ENCODE results near the gene GRK3. TPM values are rescaled to one million over a fixed set of nuclear protein-coding genes. Genes with fewer than 3 reads are reported as not detected.

GRK3 gene
- total and polyA plus RNA-seq, 2 of the 4 experiments (the other 2 are of a cell fraction), result 0.58 to 1.6 TPM

- H3K4me1 ChIP-seq (ENCODE audit: control insufficient read depth, insufficient read depth, low read length), result no peaks in the 10 kb centered on the region
- H3K18ac ChIP-seq (ENCODE audit: low read depth, low read length), result no peak overlapping the region
- H2AK5ac ChIP-seq (ENCODE audit: low read depth, low read length), result no peak overlapping the region
- H3K9ac ChIP-seq (ENCODE audit: low read depth, low read length), result no peak overlapping the region
- H4K91ac ChIP-seq (ENCODE audit: insufficient read depth, low read depth, low read length), result no peak overlapping the region
- ChIA-PET CTCF (no interaction called here), POLR2A (ENCODE audit: unreplicated experiment) (no interaction called here)
- ATAC-seq (ENCODE audit: low read depth) (no peak), DNase-seq (no peak)
- in situ Hi-C loops (cut with MboI; ENCODE audit: low sequenced_read_pairs) (no loop called here), dilution Hi-C loops (cut with HindIII; ENCODE audit: low sequenced_read_pairs, unreplicated experiment) (no loop called here), intact Hi-C loops (cut with micrococcal nuclease) (no loop called here)
- H2BK5ac ChIP-seq (ENCODE audit: low read depth, low read length, poor library complexity, severe bottlenecking), result no peak overlapping the region
- no peak overlapping the region for H3K56ac ChIP-seq (ENCODE audit: extremely low read depth, insufficient read depth, low read length)
- no peaks in the 10 kb centered on the region for H3K9me3 ChIP-seq (ENCODE audit: control insufficient read depth, insufficient read depth, low read length)
- no peaks in the 10 kb centered on the region for H3K36me3 ChIP-seq (ENCODE audit: control insufficient read depth, insufficient read depth, low read length)
- no CpG with 5 or more reads among the region's 1 CpG for WGBS, 2 experiments (ENCODE audit: extremely low coverage in 2 of 2, insufficient read length in 1 of 2)
- H3K4ac ChIP-seq (ENCODE audit: low read depth, low read length), result no peak overlapping the region
- H4K20me1 ChIP-seq (ENCODE audit: insufficient read depth, low read length), result no peaks in the 10 kb centered on the region
- no peak overlapping the region for H3K4me3 ChIP-seq (ENCODE audit: insufficient read depth, low read depth, low read length)
- H3K79me1 ChIP-seq (ENCODE audit: low read depth in 1 of 2, low read length in 2 of 2), result no peaks in the 10 kb centered on the region
- H4K8ac ChIP-seq (ENCODE audit: low read depth in 2 of 2, low read length in 2 of 2), result no peak overlapping the region
- H2AK9ac ChIP-seq (replicated peaks; ENCODE audit: low read depth, low read length, poor library complexity), result no peak overlapping the region
- H3K27ac ChIP-seq (ENCODE audit: insufficient read depth, low read length), result no peak overlapping the region
- H3K4me2 ChIP-seq (ENCODE audit: low read depth, low read length), result no peak overlapping the region
- no peak overlapping the region for H2BK20ac ChIP-seq (ENCODE audit: low read depth, low read length)
- H2AFZ ChIP-seq (replicated peaks; ENCODE audit: low read length, poor library complexity), result no peak overlapping the region
- no peak overlapping the region for H3K23ac ChIP-seq (ENCODE audit: low read depth, low read length)
- peaks cover 7% of the 10 kb centered on the region; the same call in 1 of the 2 replicates for H3K27me3 ChIP-seq (ENCODE audit: control insufficient read depth, insufficient read depth, low read length)
- H2BK15ac ChIP-seq (ENCODE audit: low read depth, low read length), result no peak overlapping the region
- BruUV-seq (replicated peaks), result no TSS peak
- H3K14ac ChIP-seq (replicated peaks; ENCODE audit: low read depth, low read length), result no peak overlapping the region
- H4K5ac ChIP-seq (ENCODE audit: low read depth, low read length), result no peak overlapping the region
- no peak overlapping the region for H2BK120ac ChIP-seq (ENCODE audit: low read depth, low read length)
- TF ChIP-seq RCOR1 (IDR thresholded peaks at IDR 0.05; ENCODE audit: insufficient replicate concordance, low read length) (no peak), CEBPB (IDR thresholded peaks at IDR 0.05; ENCODE audit: low read depth, low read length) (no peak), MAZ (IDR thresholded peaks at IDR 0.05; ENCODE audit: borderline replicate concordance, low read depth, low read length) (no peak), POLR2A (IDR thresholded peaks at IDR 0.05; ENCODE audit: low read depth, low read length) (no peak), RAD21 (IDR thresholded peaks at IDR 0.05; ENCODE audit: low read length) (no peak), NFE2L2 (IDR thresholded peaks at IDR 0.05; ENCODE audit: low read depth, low read length) (no peak), FOS (IDR thresholded peaks at IDR 0.05; ENCODE audit: low read depth, low read length) (no peak), SMC3 (IDR thresholded peaks at IDR 0.05; ENCODE audit: low read depth, low read length) (no peak)
- no peaks in the 10 kb centered on the region for H3K9me1 ChIP-seq (ENCODE audit: insufficient read depth, low read length)
These were observed 10.2 kb upstream of the GRK3 start for GRCh38 chr22:25554238-25554671.

All from IMR-90 (cell line).